SH-SY5Y (cell line): ENCODE measurements around the gene NFAM1.

Source experiments
- GATA2 ChIP-seq: IDR thresholded peaks from 2 replicates; pipeline ENCODE4 v1.6.1; 2011; ENCODE audit warnings: mild to moderate bottlenecking, low read depth, low read length
- GATA3 ChIP-seq: IDR thresholded peaks from 2 replicates; pipeline ENCODE4 v1.6.1; 2011; ENCODE audit warnings: low read depth, mild to moderate bottlenecking, low read length, moderate library complexity

GRCh38 chr22:42462016-42462415 lies 29.8 kb upstream of the NFAM1 start:
- peak; percentile 72 for TF ChIP-seq GATA3
- TF ChIP-seq GATA2 = peak; percentile 91
